Measurements from ENCODE around the gene ZDHHC4.

ZDHHC4 gene

DNA sequence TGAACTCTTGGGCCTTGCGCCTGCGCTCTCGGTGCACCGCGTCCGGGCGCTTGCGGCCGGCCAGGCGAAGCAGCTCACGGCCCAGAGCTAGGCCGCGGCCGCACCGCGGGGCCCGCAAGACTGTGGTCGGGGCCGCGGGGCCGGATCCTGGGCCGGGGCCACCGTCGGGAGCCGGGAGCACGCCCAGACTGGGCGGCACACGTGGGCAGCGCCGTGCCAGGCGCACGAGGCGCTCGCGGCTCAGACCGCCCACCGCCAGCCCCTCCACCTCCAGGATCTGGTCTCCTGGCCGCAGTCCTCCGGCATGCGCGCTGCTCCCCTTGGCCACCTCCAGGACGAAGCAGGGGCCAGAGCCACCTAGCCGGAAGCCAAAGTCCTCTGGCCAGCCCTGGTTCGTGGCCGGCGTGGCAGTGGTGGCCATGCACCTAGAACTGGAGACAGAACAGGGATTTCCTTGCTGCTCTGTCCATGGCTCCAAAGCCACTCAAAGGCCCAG is 26.2 kb upstream of the ZDHHC4 start, which contains the start of gene GRID2IP (continued):
- TF ChIP-seq REST (tag by site-specific recombination; IDR thresholded peaks at IDR 0.05) (no peak), ZNF610 (tag by site-specific recombination; IDR thresholded peaks at IDR 0.05; ENCODE audit: borderline replicate concordance) (no peak), ZNF571 (tag by site-specific recombination; IDR thresholded peaks at IDR 0.05) (no peak), ZNF292 (tag by site-specific recombination; IDR thresholded peaks at IDR 0.05; ENCODE audit: borderline replicate concordance, low read depth) (no peak), ZNF416 (tag by site-specific recombination; IDR thresholded peaks at IDR 0.05) (no peak), ZNF404 (tag by site-specific recombination; IDR thresholded peaks at IDR 0.05) (no peak), SP7 (tag by site-specific recombination; IDR thresholded peaks at IDR 0.05) (no peak), ZNF701 (tag by site-specific recombination; IDR thresholded peaks at IDR 0.05) (no peak)
- TF ChIP-seq, protein P1, sequence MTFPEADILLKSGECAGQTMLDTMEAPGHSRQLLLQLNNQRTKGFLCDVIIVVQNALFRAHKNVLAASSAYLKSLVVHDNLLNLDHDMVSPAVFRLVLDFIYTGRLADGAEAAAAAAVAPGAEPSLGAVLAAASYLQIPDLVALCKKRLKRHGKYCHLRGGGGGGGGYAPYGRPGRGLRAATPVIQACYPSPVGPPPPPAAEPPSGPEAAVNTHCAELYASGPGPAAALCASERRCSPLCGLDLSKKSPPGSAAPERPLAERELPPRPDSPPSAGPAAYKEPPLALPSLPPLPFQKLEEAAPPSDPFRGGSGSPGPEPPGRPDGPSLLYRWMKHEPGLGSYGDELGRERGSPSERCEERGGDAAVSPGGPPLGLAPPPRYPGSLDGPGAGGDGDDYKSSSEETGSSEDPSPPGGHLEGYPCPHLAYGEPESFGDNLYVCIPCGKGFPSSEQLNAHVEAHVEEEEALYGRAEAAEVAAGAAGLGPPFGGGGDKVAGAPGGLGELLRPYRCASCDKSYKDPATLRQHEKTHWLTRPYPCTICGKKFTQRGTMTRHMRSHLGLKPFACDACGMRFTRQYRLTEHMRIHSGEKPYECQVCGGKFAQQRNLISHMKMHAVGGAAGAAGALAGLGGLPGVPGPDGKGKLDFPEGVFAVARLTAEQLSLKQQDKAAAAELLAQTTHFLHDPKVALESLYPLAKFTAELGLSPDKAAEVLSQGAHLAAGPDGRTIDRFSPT (tag by site-specific recombination; IDR thresholded peaks at IDR 0.05): no peak
- TF ChIP-seq, protein P2, sequence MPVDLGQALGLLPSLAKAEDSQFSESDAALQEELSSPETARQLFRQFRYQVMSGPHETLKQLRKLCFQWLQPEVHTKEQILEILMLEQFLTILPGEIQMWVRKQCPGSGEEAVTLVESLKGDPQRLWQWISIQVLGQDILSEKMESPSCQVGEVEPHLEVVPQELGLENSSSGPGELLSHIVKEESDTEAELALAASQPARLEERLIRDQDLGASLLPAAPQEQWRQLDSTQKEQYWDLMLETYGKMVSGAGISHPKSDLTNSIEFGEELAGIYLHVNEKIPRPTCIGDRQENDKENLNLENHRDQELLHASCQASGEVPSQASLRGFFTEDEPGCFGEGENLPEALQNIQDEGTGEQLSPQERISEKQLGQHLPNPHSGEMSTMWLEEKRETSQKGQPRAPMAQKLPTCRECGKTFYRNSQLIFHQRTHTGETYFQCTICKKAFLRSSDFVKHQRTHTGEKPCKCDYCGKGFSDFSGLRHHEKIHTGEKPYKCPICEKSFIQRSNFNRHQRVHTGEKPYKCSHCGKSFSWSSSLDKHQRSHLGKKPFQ (tag by site-specific recombination; IDR thresholded peaks at IDR 0.05): no peak
- TF ChIP-seq, protein P3, sequence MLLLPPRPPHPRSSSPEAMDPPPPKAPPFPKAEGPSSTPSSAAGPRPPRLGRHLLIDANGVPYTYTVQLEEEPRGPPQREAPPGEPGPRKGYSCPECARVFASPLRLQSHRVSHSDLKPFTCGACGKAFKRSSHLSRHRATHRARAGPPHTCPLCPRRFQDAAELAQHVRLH (tag by site-specific recombination; IDR thresholded peaks at IDR 0.05): no peak
- TF ChIP-seq, protein P4, sequence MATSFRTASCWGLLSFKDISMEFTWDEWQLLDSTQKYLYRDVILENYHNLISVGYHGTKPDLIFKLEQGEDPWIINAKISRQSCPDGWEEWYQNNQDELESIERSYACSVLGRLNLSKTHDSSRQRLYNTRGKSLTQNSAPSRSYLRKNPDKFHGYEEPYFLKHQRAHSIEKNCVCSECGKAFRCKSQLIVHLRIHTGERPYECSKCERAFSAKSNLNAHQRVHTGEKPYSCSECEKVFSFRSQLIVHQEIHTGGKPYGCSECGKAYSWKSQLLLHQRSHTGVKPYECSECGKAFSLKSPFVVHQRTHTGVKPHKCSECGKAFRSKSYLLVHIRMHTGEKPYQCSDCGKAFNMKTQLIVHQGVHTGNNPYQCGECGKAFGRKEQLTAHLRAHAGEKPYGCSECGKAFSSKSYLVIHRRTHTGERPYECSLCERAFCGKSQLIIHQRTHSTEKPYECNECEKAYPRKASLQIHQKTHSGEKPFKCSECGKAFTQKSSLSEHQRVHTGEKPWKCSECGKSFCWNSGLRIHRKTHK (tag by site-specific recombination; IDR thresholded peaks at IDR 0.05): no peak

- CTCF ChIA-PET: interaction anchor here (0.6 kb wide), 2 partner anchors 47 to 1638 kb away, joined by 3 to 4 read pairs; no protein-coding TSS in a partner anchor
- H3K9me3 ChIP-seq (ENCODE audit: control insufficient read depth, insufficient read depth, low read depth, low read length): no peaks in the 10 kb centered on the region
- H3K4me1 ChIP-seq (ENCODE audit: control insufficient read depth, insufficient read depth, low read length): no peaks in the 10 kb centered on the region
Observed at GRCh38 chr7:6553448-6554044, 23.7 kb upstream of the ZDHHC4 start.

More at GRCh38 chr7:6553448-6554044, 23.7 kb upstream of the ZDHHC4 start:
- POLR2A ChIA-PET: no interaction called here
- H3K27ac ChIP-seq (ENCODE audit: extremely low read depth, low read depth, low read length): no peak overlapping the region
- TF ChIP-seq ZBTB8A (tag by site-specific recombination; IDR thresholded peaks at IDR 0.05) (no peak), ZNF335 (tag by site-specific recombination; conservative IDR thresholded peaks at IDR 0.05) (0 out of 2 replicates have a peak, but pooled peaks have one; percentile 23)
- TF ChIP-seq, protein P5, sequence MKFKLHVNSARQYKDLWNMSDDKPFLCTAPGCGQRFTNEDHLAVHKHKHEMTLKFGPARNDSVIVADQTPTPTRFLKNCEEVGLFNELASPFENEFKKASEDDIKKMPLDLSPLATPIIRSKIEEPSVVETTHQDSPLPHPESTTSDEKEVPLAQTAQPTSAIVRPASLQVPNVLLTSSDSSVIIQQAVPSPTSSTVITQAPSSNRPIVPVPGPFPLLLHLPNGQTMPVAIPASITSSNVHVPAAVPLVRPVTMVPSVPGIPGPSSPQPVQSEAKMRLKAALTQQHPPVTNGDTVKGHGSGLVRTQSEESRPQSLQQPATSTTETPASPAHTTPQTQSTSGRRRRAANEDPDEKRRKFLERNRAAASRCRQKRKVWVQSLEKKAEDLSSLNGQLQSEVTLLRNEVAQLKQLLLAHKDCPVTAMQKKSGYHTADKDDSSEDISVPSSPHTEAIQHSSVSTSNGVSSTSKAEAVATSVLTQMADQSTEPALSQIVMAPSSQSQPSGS (tag by site-specific recombination; IDR thresholded peaks at IDR 0.05; ENCODE audit: low read depth): peak; percentile 38; the same call in 1 of the 2 replicates
- H3K4me3 ChIP-seq (ENCODE audit: low read depth, low read length): no peak overlapping the region
- no peaks in the 10 kb centered on the region for H3K36me3 ChIP-seq (ENCODE audit: control insufficient read depth in 2 of 2, insufficient read depth in 1 of 2, low read length in 2 of 2)

Measured in HEK293 (cell line).